ENCODE measurements around the gene NF2.

Gene NF2

DNA sequence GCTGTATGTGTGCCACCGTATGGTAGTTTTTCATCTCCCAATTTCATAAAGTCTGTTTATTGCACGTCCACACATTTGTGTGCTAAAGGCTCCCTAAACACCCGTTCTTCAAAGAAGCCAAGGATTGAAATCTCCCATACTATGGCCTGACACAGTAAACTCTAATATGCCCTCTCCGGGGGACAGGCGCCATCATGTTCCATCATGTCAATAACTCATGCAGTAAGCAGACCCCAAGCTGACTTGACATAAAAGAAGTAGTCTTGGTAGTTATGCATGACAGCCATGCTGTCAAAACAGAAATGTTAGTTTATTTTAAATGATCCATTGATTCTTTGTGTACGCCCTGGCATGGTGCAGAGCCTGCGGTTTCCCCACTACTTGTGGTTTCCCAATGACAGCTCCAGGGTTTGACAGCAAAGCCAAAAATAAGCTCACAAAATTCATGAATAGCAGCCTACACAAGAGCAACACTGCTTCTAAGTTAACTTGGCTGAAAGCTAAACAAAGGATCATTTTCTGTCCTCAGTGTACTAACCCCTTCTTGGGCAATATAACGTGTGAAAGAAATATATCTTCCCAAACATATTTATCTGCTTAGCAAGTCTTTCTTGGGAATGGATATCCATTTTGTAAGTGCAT is 59.9 kb downstream of the NF2 start:
- no peaks in the 10 kb centered on the region for H3K27me3 Mint-ChIP-seq
- no peaks in the 10 kb centered on the region for H3K9me3 Mint-ChIP-seq
- H3K4me3 Mint-ChIP-seq = no peak overlapping the region
- H3K36me3 Mint-ChIP-seq (ENCODE audit: insufficient read depth) = peaks cover 27% of the 10 kb centered on the region
- DNase-seq (ENCODE audit: low spot score in 2 of 2) (no peak), ATAC-seq (replicated peaks; ENCODE audit: extremely low read depth, poor library complexity, severe bottlenecking) (no peak)
- no peak overlapping the region for H3K27ac Mint-ChIP-seq (ENCODE audit: low read depth)
- H3K4me1 Mint-ChIP-seq = no peaks in the 10 kb centered on the region

DNA sequence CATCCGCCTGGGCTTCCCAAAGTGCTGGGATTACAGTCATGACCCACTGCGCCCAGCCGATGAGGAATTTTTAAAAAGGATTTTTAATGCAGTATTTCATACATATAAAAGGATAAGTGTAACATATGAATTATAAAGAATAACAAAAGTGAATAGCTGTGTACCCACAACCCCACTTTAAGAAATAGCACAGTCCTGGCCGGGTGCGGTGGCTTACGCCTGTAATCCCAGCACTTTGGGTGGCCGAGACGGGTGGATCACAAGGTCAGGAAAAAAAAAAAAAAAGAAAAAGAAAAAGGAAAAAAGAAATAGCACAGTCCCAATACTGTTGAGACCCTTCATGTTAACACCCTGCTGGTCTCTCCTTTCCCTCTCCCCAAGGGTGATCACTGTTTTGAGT is 62.1 kb downstream of the NF2 start:
- no peak for DNase-seq (ENCODE audit: low spot score in 2 of 2)
- Mint-ChIP-seq H3K4me1 (no peaks in the 10 kb centered on the region), H3K27me3 (no peaks in the 10 kb centered on the region), H3K27ac (ENCODE audit: low read depth) (no peak overlapping the region), H3K9me3 (no peaks in the 10 kb centered on the region), H3K4me3 (no peak overlapping the region), H3K36me3 (ENCODE audit: insufficient read depth) (peaks cover 29% of the 10 kb centered on the region)
- ATAC-seq (replicated peaks; ENCODE audit: extremely low read depth, poor library complexity, severe bottlenecking) = no peak

DNA sequence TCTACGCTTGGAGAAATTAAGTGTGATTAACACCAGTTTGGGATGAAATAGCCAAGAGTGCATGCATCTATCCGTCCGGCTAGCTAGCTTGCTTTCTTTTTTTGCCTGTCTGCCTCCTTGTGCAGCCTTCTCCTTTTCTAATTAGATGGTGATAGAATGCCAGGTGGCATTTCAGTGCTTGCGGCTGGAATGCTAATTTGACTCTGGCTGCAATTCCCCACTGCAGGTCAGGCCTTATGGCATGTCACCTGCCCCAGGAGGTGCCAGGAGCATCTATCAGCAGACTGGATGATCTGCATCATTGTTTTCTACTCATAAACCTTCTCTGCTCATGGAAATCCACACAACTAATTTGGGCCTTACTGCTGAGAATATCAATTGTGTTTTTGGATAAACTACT is 65.2 kb downstream of the NF2 start:
- DNase-seq (ENCODE audit: low spot score in 2 of 2) (no peak), ATAC-seq (replicated peaks; ENCODE audit: extremely low read depth, poor library complexity, severe bottlenecking) (no peak)
- H3K27ac Mint-ChIP-seq (ENCODE audit: low read depth) = no peak overlapping the region
- H3K9me3 Mint-ChIP-seq = no peaks in the 10 kb centered on the region
- H3K4me1 Mint-ChIP-seq = no peaks in the 10 kb centered on the region
- H3K36me3 Mint-ChIP-seq (ENCODE audit: insufficient read depth) = peaks cover 37% of the 10 kb centered on the region
- no peak overlapping the region for H3K4me3 Mint-ChIP-seq
- no peaks in the 10 kb centered on the region for H3K27me3 Mint-ChIP-seq

DNA sequence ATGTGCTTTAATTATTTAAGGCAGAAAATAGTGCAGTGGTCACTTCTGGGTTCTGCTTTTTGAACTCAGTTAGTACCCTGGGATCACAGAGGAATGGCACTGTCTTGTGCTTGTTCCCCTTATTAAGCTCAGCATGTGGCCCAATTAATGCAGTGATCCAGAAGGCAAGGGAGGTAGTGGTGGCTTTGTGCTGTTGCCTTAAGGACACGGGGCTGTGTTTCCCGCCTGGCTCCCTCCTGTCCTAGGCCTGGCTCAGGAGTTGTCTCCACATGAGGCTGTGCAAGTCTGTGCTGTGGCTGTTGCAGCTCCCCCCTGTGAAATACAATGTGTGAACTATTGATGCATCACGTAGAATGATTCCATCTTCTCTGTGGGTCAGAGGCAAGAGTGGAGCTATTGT is 67.2 kb downstream of the NF2 start:
- H3K27ac Mint-ChIP-seq (ENCODE audit: low read depth) = no peak overlapping the region

DNA sequence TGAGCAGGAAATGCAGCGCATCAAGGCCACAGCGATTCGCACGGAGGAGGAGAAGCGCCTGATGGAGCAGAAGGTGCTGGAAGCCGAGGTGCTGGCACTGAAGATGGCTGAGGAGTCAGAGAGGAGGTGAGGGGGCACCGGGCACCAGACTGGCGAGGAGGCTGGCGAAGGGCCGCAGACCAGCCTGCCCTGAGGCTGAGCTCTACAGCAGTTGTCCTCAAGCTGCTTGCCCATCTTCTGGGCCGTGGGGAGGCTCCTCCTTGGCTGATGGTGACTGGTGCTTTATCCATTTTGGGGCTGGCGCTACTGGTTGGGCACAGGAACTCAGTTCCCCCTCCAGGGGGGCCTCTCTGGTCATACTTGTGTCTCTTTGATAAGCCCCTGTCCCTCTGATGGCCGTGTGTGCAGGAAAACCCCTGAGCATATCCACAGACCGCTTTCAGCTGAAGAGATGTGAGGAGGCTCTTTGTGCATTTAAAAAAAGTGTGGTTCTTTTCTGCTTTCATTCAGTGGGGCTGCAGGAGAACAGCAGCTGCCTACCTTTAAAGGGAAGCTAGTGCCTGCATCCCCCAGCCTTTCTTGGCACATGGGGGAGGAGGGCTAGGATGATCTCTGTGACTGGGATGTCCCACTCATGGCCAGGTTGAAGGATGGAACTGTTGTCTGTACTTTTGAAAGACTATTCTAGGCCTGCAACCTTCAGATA is 70.1 kb downstream of the NF2 start:
- no peak overlapping the region for H3K27ac Mint-ChIP-seq (ENCODE audit: low read depth)
- DNase-seq (ENCODE audit: low spot score in 2 of 2) (no peak), ATAC-seq (replicated peaks; ENCODE audit: extremely low read depth, poor library complexity, severe bottlenecking) (no peak)
- H3K4me3 Mint-ChIP-seq = no peak overlapping the region
- H3K4me1 Mint-ChIP-seq = no peaks in the 10 kb centered on the region
- no peaks in the 10 kb centered on the region for H3K27me3 Mint-ChIP-seq
- peaks cover 45% of the 10 kb centered on the region for H3K36me3 Mint-ChIP-seq (ENCODE audit: insufficient read depth)
- H3K9me3 Mint-ChIP-seq = no peaks in the 10 kb centered on the region

More for the DNA sequence above, 67.2 kb downstream of the NF2 start:
- H3K9me3 Mint-ChIP-seq = no peaks in the 10 kb centered on the region
- H3K36me3 Mint-ChIP-seq (ENCODE audit: insufficient read depth) = peaks cover 44% of the 10 kb centered on the region
- H3K4me3 Mint-ChIP-seq = no peak overlapping the region
- H3K4me1 Mint-ChIP-seq = no peaks in the 10 kb centered on the region
- DNase-seq (ENCODE audit: low spot score in 2 of 2) (no peak), ATAC-seq (replicated peaks; ENCODE audit: extremely low read depth, poor library complexity, severe bottlenecking) (no peak)
- no peaks in the 10 kb centered on the region for H3K27me3 Mint-ChIP-seq

DNA sequence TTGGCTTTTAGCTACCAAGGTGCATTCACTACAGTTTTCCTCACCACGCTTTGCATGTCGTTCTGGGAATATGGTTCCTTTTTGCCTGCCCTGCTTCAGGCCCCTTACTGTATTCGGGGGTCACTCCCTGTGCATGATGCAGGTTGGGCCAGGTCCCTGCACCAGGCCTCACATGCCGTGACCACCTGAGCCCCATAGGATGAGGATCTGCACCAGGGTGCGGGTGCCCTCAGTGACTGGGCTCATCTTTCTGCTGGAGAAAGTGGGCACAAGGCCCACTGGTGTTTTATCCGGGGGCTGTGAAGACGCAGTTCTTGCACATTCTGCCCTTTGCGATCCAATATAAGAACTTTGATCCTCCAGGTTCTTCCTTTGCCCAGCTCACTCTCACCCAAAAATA is 70.7 kb downstream of the NF2 start:
- ATAC-seq (replicated peaks; ENCODE audit: extremely low read depth, poor library complexity, severe bottlenecking) = no peak
- H3K36me3 Mint-ChIP-seq (ENCODE audit: insufficient read depth) = peaks cover 48% of the 10 kb centered on the region
- no peak overlapping the region for H3K27ac Mint-ChIP-seq (ENCODE audit: low read depth)
- DNase-seq (ENCODE audit: low spot score in 2 of 2) = no peak
- no peaks in the 10 kb centered on the region for H3K4me1 Mint-ChIP-seq
- no peaks in the 10 kb centered on the region for H3K9me3 Mint-ChIP-seq
- H3K27me3 Mint-ChIP-seq = no peaks in the 10 kb centered on the region
- H3K4me3 Mint-ChIP-seq = no peak overlapping the region

DNA sequence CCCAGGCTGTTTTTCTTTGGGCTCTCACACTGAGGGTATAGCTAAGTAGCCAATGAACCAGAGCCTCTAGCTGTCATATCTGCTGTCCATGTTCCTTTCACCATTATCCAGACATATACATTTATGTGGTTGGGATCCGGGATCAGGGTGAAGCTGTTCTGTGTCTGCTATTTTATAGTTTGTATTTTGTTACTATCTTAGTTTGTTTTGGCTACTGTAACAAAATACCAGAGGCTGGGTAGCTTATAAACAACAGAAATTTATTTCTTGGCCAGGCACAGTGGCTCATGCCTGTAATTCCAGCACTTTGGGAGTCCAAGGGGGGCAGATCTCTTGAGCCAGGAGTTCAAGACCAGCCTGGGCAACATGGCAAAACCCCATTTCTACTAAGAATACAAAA is 75.9 kb downstream of the NF2 start:
- Mint-ChIP-seq H3K36me3 (ENCODE audit: insufficient read depth) (peaks cover 50% of the 10 kb centered on the region), H3K27ac (ENCODE audit: low read depth) (no peak overlapping the region), H3K9me3 (no peaks in the 10 kb centered on the region), H3K4me3 (no peak overlapping the region), H3K4me1 (no peaks in the 10 kb centered on the region), H3K27me3 (no peaks in the 10 kb centered on the region)
- DNase-seq (ENCODE audit: low spot score in 2 of 2) (no peak), ATAC-seq (replicated peaks; ENCODE audit: extremely low read depth, poor library complexity, severe bottlenecking) (no peak)

DNA sequence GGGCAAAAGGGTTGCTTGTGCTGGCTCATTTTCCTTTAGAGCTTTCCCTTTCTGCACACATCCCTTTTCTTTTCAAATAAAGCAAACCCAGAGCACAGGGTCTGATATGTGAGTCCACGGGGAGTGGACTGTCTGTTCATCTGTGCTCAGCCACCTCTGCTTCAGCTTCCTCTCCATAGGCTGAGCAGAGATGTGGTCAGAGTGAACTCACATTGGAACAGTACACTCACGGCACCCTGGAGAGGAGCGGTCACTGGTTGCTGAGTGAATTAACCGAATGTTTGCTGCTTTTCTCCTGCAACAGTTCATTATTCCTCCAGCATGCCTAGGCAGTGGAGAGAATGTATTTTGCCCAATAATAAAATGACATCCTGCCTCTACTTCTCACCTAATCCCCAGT is 80.1 kb downstream of the NF2 start:
- DNase-seq (ENCODE audit: low spot score in 2 of 2) (no peak), ATAC-seq (replicated peaks; ENCODE audit: extremely low read depth, poor library complexity, severe bottlenecking) (no peak)
- Mint-ChIP-seq H3K27ac (ENCODE audit: low read depth) (no peak overlapping the region), H3K36me3 (ENCODE audit: insufficient read depth) (peaks cover 25% of the 10 kb centered on the region), H3K27me3 (no peaks in the 10 kb centered on the region), H3K4me1 (no peaks in the 10 kb centered on the region), H3K4me3 (no peak overlapping the region), H3K9me3 (no peaks in the 10 kb centered on the region)

DNA sequence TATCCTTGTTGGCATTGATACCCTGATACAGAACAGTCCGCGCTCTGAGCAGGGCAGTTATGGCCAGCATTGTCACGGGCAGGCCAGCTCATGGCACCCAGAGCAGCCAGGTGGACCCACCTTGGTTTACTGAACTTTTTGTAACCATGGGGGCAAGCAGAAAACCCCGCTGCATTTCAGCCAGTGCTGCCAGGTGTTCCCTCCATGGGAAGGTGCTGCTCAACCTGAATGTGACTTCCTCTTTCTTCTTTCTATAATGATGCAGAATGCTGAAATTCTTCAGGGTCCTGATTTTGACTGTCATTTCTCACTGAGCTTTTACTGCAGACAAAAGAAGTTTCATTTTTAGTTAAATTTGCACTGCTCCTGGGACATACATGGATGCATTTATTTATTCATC is 80.8 kb downstream of the NF2 start:
- Mint-ChIP-seq H3K4me1 (no peaks in the 10 kb centered on the region), H3K27ac (ENCODE audit: low read depth) (no peak overlapping the region), H3K9me3 (no peaks in the 10 kb centered on the region), H3K36me3 (ENCODE audit: insufficient read depth) (peaks cover 21% of the 10 kb centered on the region), H3K27me3 (no peaks in the 10 kb centered on the region), H3K4me3 (no peak overlapping the region)
- DNase-seq (ENCODE audit: low spot score in 2 of 2) (no peak), ATAC-seq (replicated peaks; ENCODE audit: extremely low read depth, poor library complexity, severe bottlenecking) (no peak)

DNA sequence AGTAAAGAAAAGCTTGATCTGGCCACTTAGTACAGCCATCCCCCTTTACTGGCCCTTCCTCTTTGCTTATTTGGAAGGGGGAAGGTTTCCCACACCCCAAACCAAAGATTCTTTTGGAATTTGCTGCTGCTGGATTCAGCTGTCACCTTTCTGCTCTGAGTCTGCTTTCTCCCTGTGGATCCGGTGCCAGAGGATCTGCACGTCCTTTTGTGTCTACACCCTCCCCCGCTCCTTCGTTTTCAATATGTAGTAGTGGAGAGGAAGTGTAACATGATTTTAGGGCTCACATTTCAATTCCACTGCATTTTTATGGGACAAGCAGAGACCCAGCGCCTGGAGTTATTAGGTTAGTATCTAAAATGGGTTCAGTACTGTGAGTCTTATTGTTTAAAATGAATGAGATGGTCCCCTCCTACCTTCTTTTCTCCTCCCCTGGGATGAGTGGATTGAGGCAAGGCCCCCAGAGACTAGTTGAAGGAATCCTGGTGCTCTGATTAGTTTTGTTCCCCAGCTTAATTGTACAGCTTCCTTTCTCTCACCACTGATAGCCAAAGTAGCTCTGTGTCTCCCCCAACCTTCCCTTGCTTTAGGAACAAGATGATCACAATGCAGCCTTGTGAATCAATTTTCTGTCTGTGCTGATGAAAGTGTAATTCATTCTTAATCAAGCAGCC is 85.9 kb downstream of the NF2 start:
- no peak overlapping the region for H3K4me3 Mint-ChIP-seq
- no peaks in the 10 kb centered on the region for H3K27me3 Mint-ChIP-seq
- DNase-seq (ENCODE audit: low spot score in 2 of 2) (no peak), ATAC-seq (replicated peaks; ENCODE audit: extremely low read depth, poor library complexity, severe bottlenecking) (no peak)
- peaks cover 5% of the 10 kb centered on the region for H3K36me3 Mint-ChIP-seq (ENCODE audit: insufficient read depth)
- no peaks in the 10 kb centered on the region for H3K4me1 Mint-ChIP-seq
- H3K27ac Mint-ChIP-seq (ENCODE audit: low read depth) = no peak overlapping the region
- no peaks in the 10 kb centered on the region for H3K9me3 Mint-ChIP-seq

DNA sequence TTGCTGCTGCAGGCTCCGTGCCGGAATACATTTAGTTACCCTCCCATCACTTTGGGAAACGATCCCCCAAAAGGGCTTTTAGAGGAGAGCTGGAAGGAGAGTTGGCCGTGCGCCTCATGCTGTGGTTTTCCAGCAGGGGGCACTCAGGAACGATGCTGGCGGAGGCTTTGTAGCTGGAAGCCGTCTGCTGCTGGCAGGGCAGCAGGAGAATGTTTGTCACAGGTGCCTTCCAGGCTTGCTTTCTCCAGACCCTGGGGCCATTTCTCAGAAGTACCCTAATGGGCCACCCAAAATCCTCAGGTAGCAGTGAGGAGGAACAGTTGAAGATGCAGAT is 86.4 kb downstream of the NF2 start:
- Mint-ChIP-seq H3K4me3 (no peak overlapping the region), H3K36me3 (ENCODE audit: insufficient read depth) (peaks cover 10% of the 10 kb centered on the region), H3K4me1 (no peaks in the 10 kb centered on the region), H3K27ac (ENCODE audit: low read depth) (no peak overlapping the region), H3K9me3 (no peaks in the 10 kb centered on the region), H3K27me3 (no peaks in the 10 kb centered on the region)
- no peak for ATAC-seq (replicated peaks; ENCODE audit: extremely low read depth, poor library complexity, severe bottlenecking)
- no peak for DNase-seq (ENCODE audit: low spot score in 2 of 2)

DNA sequence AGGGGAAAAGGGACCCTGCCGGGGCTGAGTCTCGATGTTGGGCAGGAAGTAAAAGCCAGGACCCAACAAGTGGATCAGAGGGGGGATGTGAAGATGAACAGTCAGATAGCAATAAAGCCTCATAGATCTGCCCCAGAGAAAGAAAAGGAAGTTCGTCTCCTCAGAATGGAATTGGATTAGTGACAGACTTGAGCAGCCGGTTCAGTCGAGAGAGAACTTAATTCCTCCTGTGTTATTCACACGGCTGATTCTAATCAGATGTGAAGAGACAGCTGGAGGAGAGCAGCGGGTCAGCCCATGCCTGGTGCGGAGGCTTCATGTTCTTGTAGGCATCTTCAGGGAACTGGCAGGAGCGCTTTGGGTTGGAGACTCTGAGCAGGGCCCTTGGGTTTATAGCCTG is 87.0 kb downstream of the NF2 start:
- Mint-ChIP-seq H3K27ac (ENCODE audit: low read depth) (no peak overlapping the region), H3K4me3 (no peak overlapping the region), H3K9me3 (no peaks in the 10 kb centered on the region), H3K4me1 (no peaks in the 10 kb centered on the region), H3K27me3 (no peaks in the 10 kb centered on the region), H3K36me3 (ENCODE audit: insufficient read depth) (peaks cover 11% of the 10 kb centered on the region)
- ATAC-seq (replicated peaks; ENCODE audit: extremely low read depth, poor library complexity, severe bottlenecking) = no peak
- DNase-seq (ENCODE audit: low spot score in 2 of 2) = no peak

DNA sequence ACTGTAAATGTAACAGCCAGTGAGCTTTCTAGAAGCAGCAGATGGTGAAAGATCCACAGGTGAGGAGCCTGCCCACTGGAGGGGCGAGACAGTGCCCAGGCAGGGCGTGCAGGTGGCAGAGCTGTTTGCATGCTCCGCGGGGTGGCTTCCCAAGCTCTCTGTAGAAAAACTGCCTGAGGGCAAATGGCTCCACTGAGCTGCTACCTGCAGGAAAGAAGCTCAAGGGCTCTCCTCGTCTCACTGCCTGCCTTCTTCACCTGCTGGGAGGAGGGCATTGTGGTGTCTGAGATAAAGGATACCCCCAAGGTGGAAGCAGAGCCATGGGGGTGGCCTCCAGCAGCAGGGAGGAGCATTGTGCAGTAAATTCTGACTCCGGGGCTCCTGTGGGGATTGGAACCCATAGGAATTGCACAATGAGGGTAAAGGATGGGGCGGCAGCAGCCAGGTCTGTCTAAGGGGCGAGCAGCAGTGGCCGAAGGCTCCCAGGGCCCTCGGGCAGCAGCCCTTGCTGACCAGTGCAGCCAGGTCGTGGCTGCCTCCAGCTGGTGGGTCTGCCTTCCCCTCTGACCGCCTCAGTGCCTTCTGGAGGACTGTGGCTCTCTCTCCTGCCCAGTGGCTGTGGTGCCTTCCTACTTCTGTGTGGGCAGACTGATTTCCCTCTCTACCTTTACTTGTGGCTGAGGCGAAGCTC is 88.3 kb downstream of the NF2 start:
- peaks cover 20% of the 10 kb centered on the region for H3K36me3 Mint-ChIP-seq (ENCODE audit: insufficient read depth)
- no peak overlapping the region for H3K27ac Mint-ChIP-seq (ENCODE audit: low read depth)
- DNase-seq (ENCODE audit: low spot score in 2 of 2) = no peak
- no peaks in the 10 kb centered on the region for H3K4me1 Mint-ChIP-seq
- no peaks in the 10 kb centered on the region for H3K9me3 Mint-ChIP-seq
- H3K4me3 Mint-ChIP-seq = no peak overlapping the region
- ATAC-seq (replicated peaks; ENCODE audit: extremely low read depth, poor library complexity, severe bottlenecking) = no peak
- H3K27me3 Mint-ChIP-seq = no peaks in the 10 kb centered on the region
